GM23338 (cell line): ENCODE results near the gene NUDT4. TPM values are rescaled to one million over a fixed set of nuclear protein-coding genes. Genes with fewer than 3 reads are reported as not detected.
"Not testable (repeated sequence)": the region's sequence is repeated elsewhere in the genome, so short reads cannot be mapped to it uniquely, and the experiment has no call there.

Experiments
- ATAC-seq: fragments of 200-7000 bp; cut with Tn5 transposase; 3 replicates; pipeline ENCODE4 v1.9.1; 2020
- DNase-seq: peaks from one replicate; pipeline ENCODE4 v3.0.0-alpha.2; 2015; ENCODE audit warnings: low spot score
- H2AFZ ChIP-seq: fragments of 200-600 bp; sonication (generic); 2 replicates; pipeline ENCODE4 v1.8.0; 2016; ENCODE audit warnings: antibody characterized with exemption, mild to moderate bottlenecking, moderate library complexity
- H3F3A ChIP-seq: fragments of 200-600 bp; sonication (generic); replicated peaks from 2 replicates; pipeline ENCODE4 v1.8.0; 2017; ENCODE audit warnings: antibody characterized with exemption, mixed run types, low read depth
- H3K27ac ChIP-seq: fragments of 200-600 bp; sonication (generic); 2 replicates; pipeline ENCODE4 v1.6.1; 2016; ENCODE audit warnings: low read depth
- H3K27me3 ChIP-seq: fragments of 200-600 bp; sonication (generic); 2 replicates; pipeline ENCODE4 v1.8.0; 2016; ENCODE audit warnings: mild to moderate bottlenecking, mixed run types, moderate library complexity; ENCODE audit not compliant: insufficient read depth
- H3K36me3 ChIP-seq: fragments of 200-600 bp; sonication (generic); 2 replicates; pipeline ENCODE4 v1.8.0; 2016; ENCODE audit warnings: mild to moderate bottlenecking; ENCODE audit not compliant: insufficient read depth
- H3K4me1 ChIP-seq: fragments of 200-600 bp; sonication (generic); 2 replicates; pipeline ENCODE4 v1.8.0; 2016; ENCODE audit warnings: mild to moderate bottlenecking, moderate library complexity; ENCODE audit not compliant: insufficient read depth
- H3K4me2 ChIP-seq: fragments of 200-600 bp; sonication (generic); 2 replicates; pipeline ENCODE4 v1.7.1; 2017; ENCODE audit warnings: mixed run types
- H3K4me3 ChIP-seq: fragments of 200-600 bp; sonication (generic); 2 replicates; pipeline ENCODE4 v1.6.1; 2016; ENCODE audit warnings: mixed run types
- H3K79me2 ChIP-seq: fragments of 200-600 bp; sonication (generic); replicated peaks from 2 replicates; pipeline ENCODE4 v1.8.0; 2017; ENCODE audit warnings: mild to moderate bottlenecking; ENCODE audit not compliant: insufficient read depth
- H3K9me2 ChIP-seq: fragments of 200-600 bp; sonication (generic); 2 replicates; pipeline ENCODE4 v1.8.0; 2017; ENCODE audit not compliant: insufficient read depth
- H4K20me1 ChIP-seq: fragments of 200-600 bp; sonication (generic); replicated peaks from 2 replicates; pipeline ENCODE4 v1.8.0; 2017; ENCODE audit warnings: mild to moderate bottlenecking; ENCODE audit not compliant: insufficient read depth
- H3K27ac Mint-ChIP-seq: 2 replicates; pipeline ENCODE4 v1.8.0; 2020; ENCODE audit warnings: inconsistent platforms, mild to moderate bottlenecking, moderate library complexity, mixed read lengths
- H3K27me3 Mint-ChIP-seq: 3 replicates; pipeline ENCODE4 v1.8.0; 2022; ENCODE audit warnings: low read depth, mild to moderate bottlenecking, moderate library complexity, mixed read lengths, inconsistent platforms; ENCODE audit not compliant: insufficient read depth, poor library complexity
- H3K36me3 Mint-ChIP-seq: 3 replicates; pipeline ENCODE4 v1.8.0; 2021; ENCODE audit warnings: low read depth, mild to moderate bottlenecking, inconsistent platforms, moderate library complexity, mixed read lengths
- H3K4me1 Mint-ChIP-seq: 3 replicates; pipeline ENCODE4 v1.8.0; 2020; ENCODE audit warnings: mild to moderate bottlenecking, inconsistent platforms, mixed read lengths
- H3K4me3 Mint-ChIP-seq: 3 replicates; pipeline ENCODE4 v1.8.0; 2021; ENCODE audit warnings: moderate library complexity, mild to moderate bottlenecking, inconsistent platforms, mixed read lengths
- H3K9me3 Mint-ChIP-seq: 3 replicates; pipeline ENCODE4 v1.8.0; 2020; ENCODE audit warnings: moderate library complexity, mild to moderate bottlenecking, inconsistent platforms, mixed read lengths
- CREB1 ChIP-seq: fragments of 250-450 bp; sonication (Bioruptor Pico); IDR thresholded peaks from 2 replicates; pipeline ENCODE4 v1.5.0; 2020; ENCODE audit warnings: low read depth, mild to moderate bottlenecking, moderate library complexity
- EZH2 ChIP-seq: fragments of 200-600 bp; sonication (generic); IDR thresholded peaks from one replicate; pipeline ENCODE4 v1.8.0; 2017; ENCODE audit warnings: antibody characterized with exemption, mild to moderate bottlenecking, low read depth; ENCODE audit not compliant: unreplicated experiment
- JUNB ChIP-seq: IDR thresholded peaks from one replicate; pipeline ENCODE4 v1.6.1; 2016; ENCODE audit warnings: antibody characterized with exemption; ENCODE audit not compliant: unreplicated experiment
- NANOG ChIP-seq: IDR thresholded peaks from 2 replicates; pipeline ENCODE4 v1.6.1; 2016; ENCODE audit warnings: antibody characterized with exemption, borderline replicate concordance
- POLR2AphosphoS5 ChIP-seq: IDR thresholded peaks from 2 replicates; pipeline ENCODE4 v1.6.1; 2016; ENCODE audit warnings: antibody characterized with exemption, low read depth
- STAT1 ChIP-seq: IDR thresholded peaks from one replicate; pipeline ENCODE4 v1.6.1; 2016; ENCODE audit warnings: antibody characterized with exemption; ENCODE audit not compliant: unreplicated experiment
- ZNF114 ChIP-seq: fragments of 250-450 bp; sonication (Bioruptor Pico); IDR thresholded peaks from 2 replicates; pipeline ENCODE4 v1.5.0; 2020; ENCODE audit warnings: mild to moderate bottlenecking, moderate library complexity
- polyA plus RNA-seq: library from polyadenylated mRNA; unstranded; fragments of >200 nt; fragmentation: Nextera tagmentation; extraction: Ambion mirVana; gene quantifications from 2 replicates; pipeline ENCODE4 v1.2.1, GENCODE V29; 2016
- total RNA-seq: library from RNA; depleted of rRNA; stranded (reverse); fragments of >200 nt; shearing (Covaris generic); gene quantifications from 2 replicates; pipeline ENCODE4 v1.2.3, GENCODE V29; 2014
- TF ChIP-seq, protein P1 (sequence below), 2 experiments: fragments of 200-600 bp in 1 of 2; sonication (generic) in 1 of 2; conservative IDR thresholded peaks; 2 replicates each; pipeline versions ENCODE4 v1.5.1 to v1.6.1; 2016 to 2017; ENCODE audit warnings: antibody characterized with exemption in 2 of 2, low read depth in 2 of 2, mild to moderate bottlenecking in 2 of 2, moderate library complexity in 1 of 2
- TF ChIP-seq, protein P2 (sequence below): IDR thresholded peaks from 2 replicates; pipeline ENCODE4 v1.6.1; 2016; ENCODE audit warnings: antibody characterized with exemption
- TF ChIP-seq, protein P3 (sequence below): IDR thresholded peaks from one replicate; pipeline ENCODE4 v1.6.1; 2018; ENCODE audit warnings: antibody characterized with exemption; ENCODE audit not compliant: unreplicated experiment

The NUDT4 gene
- total and polyA plus RNA-seq, 2 experiments from 2014 or later: 32.3 to 67.2 TPM

DNA sequence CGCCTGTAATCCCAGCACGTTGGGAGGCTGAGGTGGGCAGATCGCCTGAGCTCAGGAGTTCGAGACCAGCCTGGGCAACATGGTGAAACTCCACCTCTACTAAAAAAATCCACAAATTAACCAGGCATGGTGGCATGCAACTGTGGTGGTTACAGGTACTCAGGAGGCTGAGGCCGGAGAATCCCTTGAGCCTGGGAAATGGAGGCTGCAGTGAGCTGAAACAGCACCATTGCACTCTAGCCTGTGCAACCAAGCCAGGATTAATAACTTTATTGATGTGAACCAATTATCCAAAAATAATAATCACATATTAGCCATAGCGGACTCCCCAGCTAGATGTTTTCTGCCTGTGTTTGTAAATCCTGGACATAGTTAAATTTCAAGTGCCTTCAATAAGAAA, 1.8 kb upstream of the NUDT4 start (continued):
- TF ChIP-seq, protein P1, sequence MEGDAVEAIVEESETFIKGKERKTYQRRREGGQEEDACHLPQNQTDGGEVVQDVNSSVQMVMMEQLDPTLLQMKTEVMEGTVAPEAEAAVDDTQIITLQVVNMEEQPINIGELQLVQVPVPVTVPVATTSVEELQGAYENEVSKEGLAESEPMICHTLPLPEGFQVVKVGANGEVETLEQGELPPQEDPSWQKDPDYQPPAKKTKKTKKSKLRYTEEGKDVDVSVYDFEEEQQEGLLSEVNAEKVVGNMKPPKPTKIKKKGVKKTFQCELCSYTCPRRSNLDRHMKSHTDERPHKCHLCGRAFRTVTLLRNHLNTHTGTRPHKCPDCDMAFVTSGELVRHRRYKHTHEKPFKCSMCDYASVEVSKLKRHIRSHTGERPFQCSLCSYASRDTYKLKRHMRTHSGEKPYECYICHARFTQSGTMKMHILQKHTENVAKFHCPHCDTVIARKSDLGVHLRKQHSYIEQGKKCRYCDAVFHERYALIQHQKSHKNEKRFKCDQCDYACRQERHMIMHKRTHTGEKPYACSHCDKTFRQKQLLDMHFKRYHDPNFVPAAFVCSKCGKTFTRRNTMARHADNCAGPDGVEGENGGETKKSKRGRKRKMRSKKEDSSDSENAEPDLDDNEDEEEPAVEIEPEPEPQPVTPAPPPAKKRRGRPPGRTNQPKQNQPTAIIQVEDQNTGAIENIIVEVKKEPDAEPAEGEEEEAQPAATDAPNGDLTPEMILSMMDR (conservative IDR thresholded peaks at IDR 0.05; ENCODE audit: low read depth in 2 of 2): no peak
- TF ChIP-seq CREB1 (CRISPR knock-in tag) (no peak), NANOG (no peak), STAT1 (no peak), POLR2AphosphoS5 (no peak), ZNF114 (CRISPR knock-in tag) (no peak), JUNB (no peak), EZH2 (no peak)
- TF ChIP-seq, protein P2, sequence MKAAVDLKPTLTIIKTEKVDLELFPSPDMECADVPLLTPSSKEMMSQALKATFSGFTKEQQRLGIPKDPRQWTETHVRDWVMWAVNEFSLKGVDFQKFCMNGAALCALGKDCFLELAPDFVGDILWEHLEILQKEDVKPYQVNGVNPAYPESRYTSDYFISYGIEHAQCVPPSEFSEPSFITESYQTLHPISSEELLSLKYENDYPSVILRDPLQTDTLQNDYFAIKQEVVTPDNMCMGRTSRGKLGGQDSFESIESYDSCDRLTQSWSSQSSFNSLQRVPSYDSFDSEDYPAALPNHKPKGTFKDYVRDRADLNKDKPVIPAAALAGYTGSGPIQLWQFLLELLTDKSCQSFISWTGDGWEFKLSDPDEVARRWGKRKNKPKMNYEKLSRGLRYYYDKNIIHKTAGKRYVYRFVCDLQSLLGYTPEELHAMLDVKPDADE: no peak
- TF ChIP-seq, protein P3, sequence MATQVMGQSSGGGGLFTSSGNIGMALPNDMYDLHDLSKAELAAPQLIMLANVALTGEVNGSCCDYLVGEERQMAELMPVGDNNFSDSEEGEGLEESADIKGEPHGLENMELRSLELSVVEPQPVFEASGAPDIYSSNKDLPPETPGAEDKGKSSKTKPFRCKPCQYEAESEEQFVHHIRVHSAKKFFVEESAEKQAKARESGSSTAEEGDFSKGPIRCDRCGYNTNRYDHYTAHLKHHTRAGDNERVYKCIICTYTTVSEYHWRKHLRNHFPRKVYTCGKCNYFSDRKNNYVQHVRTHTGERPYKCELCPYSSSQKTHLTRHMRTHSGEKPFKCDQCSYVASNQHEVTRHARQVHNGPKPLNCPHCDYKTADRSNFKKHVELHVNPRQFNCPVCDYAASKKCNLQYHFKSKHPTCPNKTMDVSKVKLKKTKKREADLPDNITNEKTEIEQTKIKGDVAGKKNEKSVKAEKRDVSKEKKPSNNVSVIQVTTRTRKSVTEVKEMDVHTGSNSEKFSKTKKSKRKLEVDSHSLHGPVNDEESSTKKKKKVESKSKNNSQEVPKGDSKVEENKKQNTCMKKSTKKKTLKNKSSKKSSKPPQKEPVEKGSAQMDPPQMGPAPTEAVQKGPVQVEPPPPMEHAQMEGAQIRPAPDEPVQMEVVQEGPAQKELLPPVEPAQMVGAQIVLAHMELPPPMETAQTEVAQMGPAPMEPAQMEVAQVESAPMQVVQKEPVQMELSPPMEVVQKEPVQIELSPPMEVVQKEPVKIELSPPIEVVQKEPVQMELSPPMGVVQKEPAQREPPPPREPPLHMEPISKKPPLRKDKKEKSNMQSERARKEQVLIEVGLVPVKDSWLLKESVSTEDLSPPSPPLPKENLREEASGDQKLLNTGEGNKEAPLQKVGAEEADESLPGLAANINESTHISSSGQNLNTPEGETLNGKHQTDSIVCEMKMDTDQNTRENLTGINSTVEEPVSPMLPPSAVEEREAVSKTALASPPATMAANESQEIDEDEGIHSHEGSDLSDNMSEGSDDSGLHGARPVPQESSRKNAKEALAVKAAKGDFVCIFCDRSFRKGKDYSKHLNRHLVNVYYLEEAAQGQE: no peak

DNA sequence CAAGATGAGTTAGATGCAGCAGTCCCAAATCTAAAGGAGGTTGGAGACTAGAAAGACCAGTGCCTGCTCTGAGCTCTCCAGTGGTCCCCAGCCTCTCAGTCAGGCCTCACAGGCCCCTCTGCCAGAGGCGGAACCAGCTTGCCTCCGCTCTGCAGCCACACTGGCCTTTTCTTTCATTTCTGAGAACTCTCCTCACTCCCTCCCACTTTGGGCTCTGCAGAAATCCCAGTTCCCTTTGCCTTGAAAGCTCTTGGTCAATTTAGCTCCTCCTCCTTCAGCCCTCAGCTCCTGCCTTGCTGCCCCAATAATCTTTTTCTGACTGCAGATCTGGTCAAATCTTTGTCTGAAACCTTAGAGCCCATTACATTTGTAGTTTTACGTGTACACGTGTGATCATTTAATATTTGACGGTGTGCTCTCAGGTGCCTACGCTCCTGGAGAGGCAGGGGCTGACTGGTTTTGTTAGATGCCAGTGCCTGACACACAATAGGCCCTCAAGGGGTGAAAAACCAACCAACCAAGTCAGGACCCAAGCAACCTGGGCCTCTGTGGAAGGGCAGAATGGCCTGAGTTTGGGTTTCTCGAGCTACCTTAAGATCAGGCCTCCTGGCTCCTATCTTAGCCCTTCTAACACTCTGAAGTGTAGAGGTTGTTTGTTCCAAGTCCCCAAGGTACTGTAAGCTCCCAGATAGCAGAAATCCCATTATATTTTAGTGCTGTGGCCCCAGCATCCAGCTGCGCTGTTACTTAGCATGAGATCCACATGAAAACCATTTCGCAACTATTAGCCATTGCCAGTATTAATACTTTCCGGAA, 1.1 kb upstream of the NUDT4 start:
- Mint-ChIP-seq H3K4me3 (peak overlapping the region; percentile 81), H3K27ac (peak overlapping the region; percentile 62), H3K27me3 (peaks cover 14% of the 10 kb centered on the region), H3K36me3 (peaks cover 5% of the 10 kb centered on the region; the same call in 2 of the 3 replicates), H3K4me1 (peaks cover 50% of the 10 kb centered on the region), H3K9me3 (no peaks in the 10 kb centered on the region; the same call in 2 of the 3 replicates)
- H2AFZ ChIP-seq: peak overlapping the region; percentile 86
- H3K27me3 ChIP-seq: no peaks in the 10 kb centered on the region
- TF ChIP-seq STAT1: no peak
- TF ChIP-seq EZH2: no peak
- 0 out of 2 replicates have a peak, but pooled peaks have one; percentile 25 for TF ChIP-seq POLR2AphosphoS5
- no peak for TF ChIP-seq ZNF114 (CRISPR knock-in tag)
- DNase-seq (peak; percentile 65), ATAC-seq (peak; percentile 13)
- peaks cover 62% of the 10 kb centered on the region for H3K4me1 ChIP-seq
- peaks cover 35% of the 10 kb centered on the region for H3K79me2 ChIP-seq
- H3K4me3 ChIP-seq: peak overlapping the region; percentile 99
- peak overlapping the region; percentile 88 for H3K4me2 ChIP-seq
- peaks cover 11% of the 10 kb centered on the region; the same call in 1 of the 2 replicates for H3F3A ChIP-seq
- H3K9me2 ChIP-seq: no peaks in the 10 kb centered on the region
- peaks cover 32% of the 10 kb centered on the region for H4K20me1 ChIP-seq
- peak overlapping the region; percentile 77 for H3K27ac ChIP-seq
- H3K36me3 ChIP-seq: no peaks in the 10 kb centered on the region

DNA sequence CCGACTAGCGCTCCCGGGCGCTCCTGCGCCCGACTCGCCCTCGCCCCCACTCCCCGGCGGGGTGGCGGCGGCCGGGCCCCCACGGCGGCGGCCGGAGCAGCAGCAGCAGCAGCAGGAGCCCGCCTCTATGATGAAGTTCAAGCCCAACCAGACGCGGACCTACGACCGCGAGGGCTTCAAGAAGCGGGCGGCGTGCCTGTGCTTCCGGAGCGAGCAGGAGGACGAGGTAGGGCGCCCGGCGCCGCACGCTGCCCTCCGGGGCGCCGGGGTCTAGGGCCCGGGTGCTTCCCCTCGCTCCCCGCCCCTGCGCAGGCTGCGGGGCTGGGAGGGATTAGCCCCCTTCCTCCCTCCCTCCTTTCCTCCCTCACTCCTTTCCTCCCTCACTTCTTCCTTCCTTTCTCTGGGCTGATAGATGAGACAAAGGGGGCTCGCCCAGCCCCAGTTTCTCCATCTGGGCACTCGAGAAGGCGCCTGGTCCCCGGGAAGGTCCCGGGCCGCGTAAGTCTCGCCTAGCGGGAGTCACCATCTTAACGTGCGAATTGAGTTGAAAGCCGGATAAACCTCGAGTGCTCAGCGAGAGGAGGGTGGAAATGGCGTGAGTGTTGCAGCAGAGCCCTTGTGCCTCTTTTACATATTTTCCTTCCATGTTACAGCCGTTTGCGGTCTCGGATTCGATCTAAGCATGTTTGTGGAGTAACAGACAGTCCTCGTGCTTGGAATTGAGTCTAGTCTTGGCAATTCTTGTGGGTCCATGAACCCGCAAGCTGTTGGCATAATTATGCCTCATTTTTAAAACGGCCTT, 672 bp downstream of the NUDT4 start:
- Mint-ChIP-seq H3K4me3 (peak overlapping the region; percentile 99), H3K4me1 (peaks cover 56% of the 10 kb centered on the region), H3K27ac (peak overlapping the region; percentile 94), H3K27me3 (peaks cover 14% of the 10 kb centered on the region)
- H3F3A ChIP-seq: peaks cover 11% of the 10 kb centered on the region; the same call in 1 of the 2 replicates
- peaks cover 69% of the 10 kb centered on the region for H3K4me1 ChIP-seq
- H2AFZ ChIP-seq, H3K27me3 ChIP-seq, H3K36me3 Mint-ChIP-seq, H3K9me3 Mint-ChIP-seq, H3K9me2 ChIP-seq, H3K36me3 ChIP-seq: not testable (repeated sequence)
- peak overlapping the region; percentile 48; the same call in 1 of the 2 replicates for H3K27ac ChIP-seq
- ATAC-seq (peak; percentile 17), DNase-seq (peak; percentile 62)
- peaks cover 47% of the 10 kb centered on the region for H4K20me1 ChIP-seq
- peaks cover 52% of the 10 kb centered on the region for H3K79me2 ChIP-seq
- peak overlapping the region; percentile 97 for H3K4me2 ChIP-seq
- H3K4me3 ChIP-seq: peak overlapping the region; percentile 99
